CD4-positive, alpha-beta T cell treated with Interleukin-6 at 100 ng/mL for 8 hours (primary cell): ENCODE data around the gene REG4.
"Not testable (repeated sequence)": the region's sequence is repeated elsewhere in the genome, so short reads cannot be mapped to it uniquely, and the experiment has no call there.

Source experiments
- DNase-seq: peaks from one replicate; pipeline ENCODE4 v3.0.0-alpha.2; 2020; ENCODE audit warnings: mixed read lengths, low spot score

REG4 gene

GRCh38 chr1:119811387-119811786, at the start of gene REG4:
Gene REG4 (minus strand): TSS chr1:119811460. CDS start chr1:119808769, 2,691 bp downstream.
- no peak for DNase-seq

DNA sequence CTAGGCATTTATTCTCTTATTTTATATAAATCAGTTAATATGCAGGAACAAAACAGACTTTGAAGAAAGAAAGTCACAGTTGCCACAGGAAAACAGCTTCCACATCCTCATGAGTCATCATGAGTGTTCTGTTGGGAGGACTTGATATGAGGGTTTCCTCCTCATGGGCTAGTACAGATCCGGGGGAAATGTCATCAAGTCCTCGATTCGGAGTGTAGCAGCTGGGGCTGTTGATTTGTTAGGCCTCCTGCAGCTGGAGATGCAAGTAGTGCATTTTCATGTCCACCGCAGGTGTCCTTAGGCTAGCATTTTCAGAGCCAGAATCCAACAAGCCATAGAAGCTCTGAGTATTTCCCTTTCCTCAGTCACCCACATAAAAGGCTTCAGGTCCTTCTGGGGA, 48.4 kb upstream of the REG4 start:
- peak; percentile 3 for DNase-seq

DNA sequence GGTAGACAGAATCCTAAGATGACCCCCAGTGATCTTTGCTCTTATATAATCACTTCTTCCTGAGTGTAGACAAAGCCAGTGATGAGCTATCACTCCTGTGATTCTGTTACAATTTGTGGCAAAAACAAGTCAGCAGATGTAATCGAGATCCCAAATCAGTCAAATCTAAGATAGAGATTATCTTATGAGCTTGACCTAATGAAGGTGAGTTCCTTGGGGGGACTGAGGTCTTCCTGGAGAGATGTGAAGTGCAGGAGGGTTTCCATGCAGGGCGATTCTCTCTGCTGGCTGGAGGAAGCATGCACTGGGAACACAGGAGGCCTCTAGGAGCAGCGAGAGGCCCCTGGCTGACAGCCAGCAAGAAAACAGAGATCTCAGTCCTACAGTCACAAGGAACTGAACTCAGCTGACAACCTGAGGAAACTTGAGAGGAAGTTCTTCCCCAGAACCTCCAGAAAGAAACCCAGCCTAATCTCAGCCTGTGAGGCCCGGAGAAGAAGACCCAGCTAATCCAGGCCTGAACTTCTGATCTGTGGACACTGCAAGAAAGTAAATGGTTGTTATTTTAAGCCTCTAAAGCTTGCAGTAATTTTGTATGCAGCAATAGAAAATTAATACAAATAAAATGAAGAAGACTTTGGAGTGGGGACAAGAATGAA, 47.4 kb upstream of the REG4 start:
- not testable (repeated sequence) for DNase-seq

- no peak for DNase-seq
Measured at GRCh38 chr1:119858126-119858525, 46.9 kb upstream of the REG4 start.

GRCh38 chr1:119853155-119853554, 41.9 kb upstream of the REG4 start:
- no peak for DNase-seq

DNA sequence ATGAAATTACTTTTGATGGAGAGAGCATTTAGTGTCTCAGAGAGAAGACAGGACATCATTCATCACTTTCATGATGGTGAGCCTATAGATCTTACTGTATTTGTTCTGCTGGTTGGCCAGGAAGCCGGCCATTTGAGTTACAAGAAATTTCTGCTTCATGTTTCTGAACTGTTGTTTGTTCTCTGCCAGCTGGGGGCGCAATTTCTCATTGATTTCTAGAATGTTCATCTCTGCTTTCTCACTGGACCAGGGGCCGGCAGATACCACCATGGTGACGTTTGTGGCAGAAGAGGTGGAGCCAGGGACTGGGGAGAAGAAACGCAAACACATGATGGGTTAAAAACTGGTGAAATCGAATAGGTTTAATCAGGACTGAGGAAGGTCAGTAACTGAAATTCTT, 32.9 kb upstream of the REG4 start:
- not testable (repeated sequence) for DNase-seq

DNA sequence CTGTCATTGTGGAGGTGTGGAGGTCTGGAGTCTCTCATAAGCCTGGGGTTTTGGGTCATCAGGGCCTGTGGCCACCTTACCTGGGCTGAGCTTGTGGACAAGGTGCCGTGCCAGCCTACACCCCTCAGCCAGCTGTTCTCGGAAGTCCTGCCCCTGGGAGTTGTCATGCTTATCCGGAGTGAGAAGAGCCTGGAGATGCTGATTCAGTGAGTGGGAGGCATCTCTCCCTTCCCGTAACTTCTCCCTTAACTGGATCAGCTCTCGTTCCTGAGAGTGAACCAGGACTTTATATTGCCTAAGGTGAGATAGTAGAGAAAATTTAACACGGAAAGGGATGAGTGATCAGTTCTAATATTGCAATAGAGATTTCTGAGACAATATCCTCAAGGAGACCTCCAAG, 30.0 kb upstream of the REG4 start:
- no peak for DNase-seq

DNA sequence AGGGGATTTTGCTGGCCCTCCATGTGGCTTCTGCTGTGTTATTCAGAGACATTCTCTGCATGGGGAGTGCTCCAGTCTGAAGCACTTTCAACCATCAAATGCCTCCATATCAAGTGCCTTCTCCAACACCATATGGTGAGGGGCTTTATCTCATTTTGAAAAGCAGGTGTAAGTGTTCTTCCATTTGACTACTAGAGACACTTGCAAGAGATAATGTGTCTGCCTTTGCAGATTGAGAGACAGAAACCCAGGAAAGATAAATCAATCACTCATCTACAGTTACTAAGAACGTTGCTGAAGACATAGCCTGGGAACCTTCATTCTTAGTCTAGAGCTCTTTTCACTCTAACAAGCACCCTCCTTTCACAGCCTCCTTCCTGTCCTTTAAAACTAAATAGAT, 29.5 kb upstream of the REG4 start:
- DNase-seq = no peak

GRCh38 chr1:119838236-119838635, 27.0 kb upstream of the REG4 start:
- no peak for DNase-seq

DNA sequence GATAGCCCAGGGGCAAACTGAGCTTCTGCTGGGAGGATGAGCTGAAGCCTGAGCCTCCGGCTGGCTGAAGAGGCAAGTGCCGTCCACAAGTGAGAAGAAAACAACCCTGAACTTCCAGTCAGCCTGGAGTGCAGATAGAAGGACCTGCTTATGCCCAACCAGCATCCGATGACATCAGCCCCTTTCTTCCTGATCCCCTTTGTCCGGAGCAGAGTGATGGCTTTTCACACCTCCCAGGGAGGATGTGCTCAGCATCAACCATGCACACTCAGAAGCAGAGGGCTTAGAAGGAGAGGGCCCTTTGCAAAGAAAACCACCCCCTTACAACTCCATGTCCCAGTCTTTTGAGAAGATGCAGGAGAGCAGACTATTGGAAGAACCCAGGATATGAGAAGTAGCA, 23.7 kb upstream of the REG4 start:
- no peak for DNase-seq

DNA sequence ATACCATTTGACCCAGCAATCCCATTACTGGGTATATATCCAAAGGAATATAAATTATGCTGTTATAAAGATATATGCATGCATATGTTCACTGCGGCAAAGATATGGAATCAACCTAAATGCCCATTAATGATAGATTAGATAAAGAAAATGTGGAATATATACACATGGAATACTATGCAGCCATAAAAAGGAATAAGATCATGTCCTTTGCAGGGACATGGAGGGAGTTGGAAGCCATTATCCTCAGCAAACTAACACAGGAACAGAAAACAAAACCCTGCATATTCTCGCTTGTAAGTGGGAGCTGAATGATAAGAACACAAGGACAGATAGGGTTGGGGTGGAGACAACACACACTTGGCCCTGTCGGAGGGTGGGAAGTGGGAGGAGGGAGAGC, 19.8 kb upstream of the REG4 start:
- DNase-seq = no peak

GRCh38 chr1:119829625-119830024, 18.4 kb upstream of the REG4 start:
- no peak for DNase-seq

- not testable (repeated sequence) for DNase-seq
Measured at GRCh38 chr1:119829006-119829405, 17.7 kb upstream of the REG4 start.

DNA sequence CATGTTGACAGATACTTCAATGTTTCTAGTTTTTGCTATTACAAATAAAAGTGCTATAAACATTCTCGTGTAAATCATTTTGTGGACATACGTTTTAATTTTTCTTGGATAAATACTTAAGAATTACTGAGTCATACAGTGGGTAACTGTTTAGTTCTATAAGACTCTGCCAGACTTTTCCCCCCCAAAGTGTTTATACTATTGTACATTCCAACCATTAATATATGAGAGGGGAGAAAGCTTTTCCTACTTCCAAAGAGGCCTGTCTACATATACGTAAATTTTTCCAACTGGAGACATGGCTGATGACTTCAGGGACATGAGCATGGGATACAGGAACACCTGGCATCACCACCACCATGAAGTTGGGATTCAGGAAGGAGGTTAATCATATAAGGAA, 17.0 kb upstream of the REG4 start:
- DNase-seq = no peak

- DNase-seq = no peak
Measured at GRCh38 chr1:119827010-119827409, 15.8 kb upstream of the REG4 start.

DNA sequence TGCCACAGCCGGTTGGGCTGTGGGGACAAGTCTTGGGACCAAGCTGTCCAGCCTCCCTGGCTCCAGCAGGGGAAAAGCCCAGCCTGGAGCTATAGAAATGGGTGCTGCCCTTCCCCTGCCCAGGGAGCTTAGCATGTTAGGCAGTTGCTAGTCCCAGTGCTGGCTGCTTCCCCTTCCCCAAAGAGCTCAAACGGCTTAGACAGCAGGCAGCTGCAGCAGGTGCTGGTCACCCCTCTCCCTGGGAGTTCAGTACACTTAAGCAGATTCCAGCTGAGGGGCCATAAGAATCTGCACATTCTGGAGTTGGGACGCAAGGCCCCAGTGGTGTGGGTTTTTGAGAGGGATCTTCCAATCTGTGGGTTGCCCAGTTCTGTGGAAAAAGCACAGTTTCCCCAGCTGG, 11.1 kb upstream of the REG4 start:
- no peak for DNase-seq

GRCh38 chr1:119818181-119818580, 6.9 kb upstream of the REG4 start:
- no peak for DNase-seq

DNA sequence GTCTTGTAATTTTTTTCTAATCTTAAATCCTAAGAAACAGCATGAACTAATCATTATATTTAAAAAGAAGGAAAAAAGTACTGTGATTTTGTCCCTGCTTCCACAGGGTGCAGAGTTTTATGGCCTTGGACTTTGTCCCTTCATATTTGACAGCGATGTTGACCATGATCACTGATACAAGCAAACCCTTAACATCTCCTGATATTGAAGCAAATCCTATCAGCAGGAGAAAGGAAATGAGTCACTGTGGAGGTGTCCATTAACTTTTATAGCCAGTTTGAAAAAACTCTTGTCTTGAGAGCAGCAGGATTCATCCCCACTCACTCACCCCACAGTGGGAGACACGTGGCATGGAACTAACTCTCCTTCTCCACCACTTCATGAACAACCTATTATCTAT, 5.1 kb upstream of the REG4 start:
- DNase-seq = no peak

- no peak for DNase-seq
Measured at GRCh38 chr1:119815928-119816327, 4.7 kb upstream of the REG4 start.

GRCh38 chr1:119815361-119815760, 4.1 kb upstream of the REG4 start:
- DNase-seq = no peak

DNA sequence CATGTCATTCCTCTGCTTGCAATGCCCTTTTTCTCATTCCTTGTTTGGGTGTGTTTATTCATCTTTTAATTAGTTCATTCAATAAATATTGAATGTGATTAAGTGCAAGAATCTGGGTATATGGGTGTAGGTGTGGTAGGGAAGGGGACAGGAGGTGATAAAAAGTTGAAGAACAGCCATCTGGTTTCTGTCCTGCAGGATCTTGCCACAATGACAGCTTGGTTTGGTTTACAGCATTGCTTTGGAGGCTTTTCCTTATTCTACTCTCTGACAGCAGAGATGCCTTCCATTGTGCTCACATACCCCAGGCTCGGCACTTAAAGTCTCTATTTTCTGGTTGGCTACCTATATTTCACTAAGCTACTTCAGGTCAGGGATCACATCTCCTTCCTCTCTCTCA, 3.0 kb upstream of the REG4 start:
- DNase-seq = no peak

GRCh38 chr1:119811985-119812557, 811 bp upstream of the REG4 start:
- no peak for DNase-seq

DNA sequence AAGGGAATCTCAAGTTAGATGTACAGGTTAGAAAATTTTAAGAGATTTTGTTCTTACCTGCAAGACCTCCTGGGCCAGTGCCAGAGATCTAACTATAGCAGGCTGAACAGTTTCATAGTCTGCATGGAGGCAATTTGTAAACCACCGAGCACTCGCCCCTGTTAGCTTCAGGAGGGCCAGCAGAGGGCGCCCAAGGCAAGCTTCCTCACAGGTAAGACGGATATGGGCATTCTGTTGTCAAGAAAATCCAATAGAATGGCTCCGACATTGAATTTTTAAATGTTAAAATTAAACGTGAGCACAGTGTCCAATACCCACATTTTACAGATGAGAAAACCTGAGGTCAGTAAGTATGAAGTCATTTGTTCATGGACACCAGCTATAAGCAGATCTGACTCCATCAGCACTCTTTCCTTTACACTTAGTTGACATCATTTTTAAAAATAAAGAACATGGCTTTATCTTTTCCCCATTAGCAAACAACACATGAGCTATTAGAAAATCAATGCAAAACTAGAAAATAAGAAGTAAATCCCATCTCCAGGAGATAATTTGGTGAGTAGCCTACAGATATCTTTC, 2.2 kb downstream of the REG4 start:
- peak; percentile 64 for DNase-seq

DNA sequence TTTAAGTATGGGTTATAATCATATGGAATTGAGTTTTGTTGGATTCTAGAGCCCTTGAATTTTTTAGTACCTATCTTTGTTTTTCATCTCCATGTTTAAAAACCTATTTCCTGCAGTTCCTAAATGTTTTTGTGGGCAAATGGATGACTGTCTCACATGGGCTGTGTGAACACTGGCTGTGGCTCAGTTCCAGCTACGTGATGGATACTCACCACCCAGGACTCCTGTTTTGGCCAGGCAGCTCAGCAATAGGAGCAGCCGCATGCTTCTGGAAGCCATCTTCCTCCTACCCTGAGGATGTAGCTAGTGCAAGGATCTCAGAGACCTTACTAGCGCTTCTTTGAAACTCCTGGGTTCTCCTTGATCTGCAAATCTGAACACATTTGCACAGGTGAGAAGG, 2.8 kb downstream of the REG4 start:
- DNase-seq = no peak
